Heart right ventricle (tissue), 16 donors: ENCODE data around the gene PCDHGB1. TPM values are rescaled to one million over a fixed set of nuclear protein-coding genes. Genes with fewer than 3 reads are reported as not detected.
A peak's percentile ranks its signal among the peaks of the same experiment; 100 is the strongest.
"Not testable (repeated sequence)": the region's sequence is repeated elsewhere in the genome, so short reads cannot be mapped to it uniquely, and the experiment has no call there.

Experiments used
- ATAC-seq, 8 donors: fragments of 200-7000 bp; cut with Tn5 transposase; one replicate each; pipeline ENCODE4 v1.9.1; 2020; ENCODE audit warnings: mild to moderate bottlenecking in 8 of 8, moderate library complexity in 8 of 8, moderate number of reproducible peaks in 1 of 8
- DNase-seq, 2 donors: peaks; one replicate each; pipeline ENCODE4 v3.0.0-alpha.2; 2020
- H3K27ac ChIP-seq, 10 donors: fragments of 200-600 bp; sonication (generic) in 2 of 10; one replicate each; pipeline versions ENCODE4 v1.5.0 to v1.8.0; 2020 to 2022; ENCODE audit warnings: mild to moderate bottlenecking in 3 of 10
- H3K27me3 ChIP-seq, 7 donors: fragments of 200-600 bp; one replicate each; pipeline ENCODE4 v1.8.0; 2021 to 2022; ENCODE audit warnings: mild to moderate bottlenecking in 2 of 7
- H3K36me3 ChIP-seq, 9 donors: fragments of 200-600 bp; sonication (generic) in 1 of 9; one replicate each; pipeline versions ENCODE4 v1.5.0 to v1.8.0; 2020 to 2022; ENCODE audit warnings: mild to moderate bottlenecking in 2 of 9
- H3K4me1 ChIP-seq, 9 donors: fragments of 200-600 bp; sonication (generic) in 1 of 9; one replicate each; pipeline versions ENCODE4 v1.5.0 to v1.8.0; 2020 to 2022; ENCODE audit warnings: mild to moderate bottlenecking in 4 of 9
- H3K4me3 ChIP-seq, 10 donors: fragments of 200-600 bp; sonication (generic) in 2 of 10; one replicate each; pipeline versions ENCODE4 v1.5.0 to v1.8.0; 2020 to 2022; ENCODE audit warnings: mild to moderate bottlenecking in 7 of 10, moderate library complexity in 2 of 10
- H3K9me3 ChIP-seq, 11 donors: fragments of 200-600 bp in 10 of 11; sonication (generic) in 2 of 11; one replicate each; pipeline versions ENCODE4 v1.5.0 to v1.8.0; 2013 to 2022; ENCODE audit warnings: mild to moderate bottlenecking in 2 of 11, control low read depth in 1 of 11, moderate library complexity in 1 of 11
- WGBS, 2 donors: extraction: QIAGEN DNeasy Blood & Tissue Kit; methylation state at CpG; one replicate each; pipeline ENCODE4 v1.1.7; 2013; ENCODE audit warnings: inconsistent platforms in 1 of 2; 5-methylcytosine and 5-hydroxymethylcytosine counted together
- intact Hi-C, 10 donors: fragments of 100-400 bp; cut with DNase I; formaldehyde crosslinking; loops; one replicate each; pipeline versions ENCODE4 v1.11.1 to v1.14.2; 2022
- polyA plus RNA-seq, 2 donors: library from polyadenylated mRNA; stranded (reverse); fragments of 200-250 nt; gene quantifications; one replicate each; pipeline ENCODE4 v1.2.3, GENCODE V29; 2013
- total RNA-seq, 10 donors: library from RNA; stranded (reverse); fragmentation: NEBNext Ultra II Directional in 3 of 10; extraction: Animal tissue kit (Norgen Biotek cat#: 25700) in 3 of 10; gene quantifications; one replicate each; pipeline versions ENCODE4 v1.2.1 to v1.2.4, GENCODE V29; 2021 to 2023
- TF ChIP-seq, protein P1 (sequence below), 9 donors: fragments of 200-600 bp; sonication (generic) in 2 of 9; IDR thresholded peaks; one replicate each; pipeline versions ENCODE4 v1.5.0 to v1.8.0; 2021 to 2022; ENCODE audit warnings: antibody characterized with exemption in 9 of 9, mild to moderate bottlenecking in 5 of 9, moderate library complexity in 1 of 9
- donor health status: Arrhythmogenic right ventricular cardiomyopathy.
- donor health status: ischemic (EF 13 %, LVEDD 7.1; RV severe dilation, severe dysfunction).
- donor health status: healthy with polysubstance abuse.
- donor health status: DM: no; HTN: yes; CAD: no.
- donor health status: DM: no; HTN: no; CAD: no.
- donor health status: ischemic (EF 25% LVEDD 6.9; RV normal size, moderate dysfunction).
- donor health status: ischemic (EF 25% LVEDD 5.7; RV mildly dilated, moderate dysfunction).
- donor health status: healthy.
- donor health status: DM: yes; HTN: yes; CAD: no.
- donor health status: Ischemic cardiomyopathy.
- donor health status: ischemic (EF 35%, LVEDD 5.7; RV mildly dilated, moderate dysfunction).
- donor health status: nonischemic (EF 11% LVEDD 7.7; RV severe dilation, severe dysfunction).
- donor health status: DM: yes; HTN: yes; CAD: no.
- donor health status: PGD.
- donor health status: ischemic (EF 29% LVEDD 5.4; RV normal size, mild dysfunction).
- donor health status: nonischemic (EF 23%, LVEDD 6.1; RV moderate dilation, normal function).

Gene PCDHGB1
- total and polyA plus RNA-seq, 12 donors: 0.19 to 13.2 (median 8.6) TPM

DNA sequence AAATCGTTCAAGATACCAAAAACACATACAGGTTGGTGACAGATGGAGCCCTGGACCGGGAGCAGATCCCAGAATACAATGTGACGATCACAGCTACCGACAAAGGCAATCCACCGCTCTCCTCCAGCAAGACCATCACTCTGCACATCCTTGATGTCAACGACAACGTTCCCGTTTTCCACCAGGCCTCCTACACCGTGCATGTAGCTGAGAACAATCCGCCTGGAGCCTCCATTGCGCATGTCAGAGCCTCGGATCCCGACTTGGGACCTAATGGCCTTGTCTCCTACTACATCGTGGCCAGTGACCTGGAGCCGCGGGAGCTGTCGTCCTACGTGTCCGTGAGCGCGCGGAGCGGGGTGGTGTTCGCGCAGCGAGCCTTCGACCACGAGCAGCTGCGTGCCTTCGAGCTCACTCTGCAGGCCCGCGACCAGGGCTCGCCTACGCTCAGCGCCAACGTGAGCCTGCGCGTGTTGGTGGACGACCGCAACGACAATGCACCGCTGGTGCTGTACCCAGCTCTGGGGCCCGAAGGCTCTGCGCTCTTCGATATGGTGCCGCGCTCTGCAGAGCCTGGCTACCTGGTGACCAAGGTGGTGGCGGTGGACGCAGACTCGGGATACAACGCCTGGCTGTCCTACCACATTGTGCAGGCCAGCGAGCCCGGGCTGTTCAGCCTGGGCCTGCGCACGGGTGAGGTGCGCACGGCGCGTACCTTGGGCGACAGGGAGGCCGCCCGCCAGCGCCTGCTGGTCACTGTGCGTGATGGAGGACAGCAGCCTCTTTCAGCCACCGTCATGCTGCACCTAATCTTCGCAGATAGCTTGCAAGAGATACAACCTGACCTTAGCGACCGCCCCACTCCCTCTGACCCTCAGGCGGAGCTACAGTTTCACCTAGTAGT lies 21.9 kb downstream of the PCDHGB1 start:
- 32 to 35% methylated on average over 69 of the region's 69 CpGs for WGBS, 2 donors
- H3K36me3 ChIP-seq: peaks cover 0 to 28% (median 0%) of the 10 kb centered on the region in 9 donors
- H3K4me3 ChIP-seq: no peak overlapping the region
- peaks cover 0 to 65% (median 0%) of the 10 kb centered on the region in 7 donors for H3K27me3 ChIP-seq
- H3K27ac ChIP-seq: no peak overlapping the region
- peak in 4 of 8 donors; percentile 11 to 67 (median 42) for ATAC-seq
- peaks cover 0 to 39% (median 0%) of the 10 kb centered on the region in 9 donors for H3K4me1 ChIP-seq
- peaks cover 0 to 99% (median 63%) of the 10 kb centered on the region in 11 donors for H3K9me3 ChIP-seq
- TF ChIP-seq, protein P1, sequence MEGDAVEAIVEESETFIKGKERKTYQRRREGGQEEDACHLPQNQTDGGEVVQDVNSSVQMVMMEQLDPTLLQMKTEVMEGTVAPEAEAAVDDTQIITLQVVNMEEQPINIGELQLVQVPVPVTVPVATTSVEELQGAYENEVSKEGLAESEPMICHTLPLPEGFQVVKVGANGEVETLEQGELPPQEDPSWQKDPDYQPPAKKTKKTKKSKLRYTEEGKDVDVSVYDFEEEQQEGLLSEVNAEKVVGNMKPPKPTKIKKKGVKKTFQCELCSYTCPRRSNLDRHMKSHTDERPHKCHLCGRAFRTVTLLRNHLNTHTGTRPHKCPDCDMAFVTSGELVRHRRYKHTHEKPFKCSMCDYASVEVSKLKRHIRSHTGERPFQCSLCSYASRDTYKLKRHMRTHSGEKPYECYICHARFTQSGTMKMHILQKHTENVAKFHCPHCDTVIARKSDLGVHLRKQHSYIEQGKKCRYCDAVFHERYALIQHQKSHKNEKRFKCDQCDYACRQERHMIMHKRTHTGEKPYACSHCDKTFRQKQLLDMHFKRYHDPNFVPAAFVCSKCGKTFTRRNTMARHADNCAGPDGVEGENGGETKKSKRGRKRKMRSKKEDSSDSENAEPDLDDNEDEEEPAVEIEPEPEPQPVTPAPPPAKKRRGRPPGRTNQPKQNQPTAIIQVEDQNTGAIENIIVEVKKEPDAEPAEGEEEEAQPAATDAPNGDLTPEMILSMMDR (IDR thresholded peaks at IDR 0.05): no peak
- no peak for DNase-seq
- intact Hi-C loops: no loop called here

DNA sequence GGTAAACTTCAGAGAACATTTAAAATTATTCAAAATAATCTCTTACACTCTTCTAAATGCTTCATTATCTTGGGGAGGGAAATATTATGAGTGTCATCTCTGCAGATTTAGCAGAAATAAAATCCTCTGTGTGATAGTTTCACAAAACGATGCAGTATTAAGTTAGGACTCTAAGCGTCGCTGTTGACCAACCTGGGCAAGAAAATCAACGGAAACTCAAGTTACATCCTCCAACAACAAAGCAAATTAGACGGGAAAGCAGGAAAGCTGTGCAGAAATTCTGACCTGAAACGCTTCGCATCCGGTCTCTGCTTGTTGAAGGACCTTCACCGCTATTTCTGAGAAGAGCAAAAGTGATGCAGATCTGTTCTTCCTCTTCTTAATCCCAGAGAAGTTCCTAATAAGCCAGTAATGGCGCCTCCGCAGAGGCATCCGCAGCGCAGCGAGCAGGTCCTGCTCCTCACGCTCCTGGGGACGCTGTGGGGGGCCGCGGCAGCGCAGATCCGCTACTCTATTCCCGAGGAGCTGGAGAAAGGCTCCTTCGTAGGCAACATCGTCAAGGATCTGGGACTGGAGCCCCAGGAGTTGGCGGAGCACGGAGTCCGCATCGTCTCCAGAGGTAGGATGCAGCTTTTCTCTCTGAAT lies 23.9 kb downstream of the PCDHGB1 start, which contains the start of gene PCDHGA6:
Gene PCDHGA6 (plus strand): TSS at position 219 of the 645 bp plus-strand sequence. CDS start 193 bp downstream, at position 412.
- ATAC-seq: no peak
- no peak for DNase-seq
- TF ChIP-seq, protein P1 (IDR thresholded peaks at IDR 0.05): peak in 8 of 9 donors; percentile 20 to 53 (median 43)
- peaks cover 0 to 99% (median 64%) of the 10 kb centered on the region in 11 donors for H3K9me3 ChIP-seq
- intact Hi-C loops: no loop called here
- H3K27me3 ChIP-seq: peaks cover 0 to 58% (median 0%) of the 10 kb centered on the region in 7 donors
- 25 to 27% methylated on average over 27 of the region's 27 CpGs for WGBS, 2 donors
- H3K4me3 ChIP-seq: peak within 1 kb of the TSS in 8 of 10 donors; percentile 13 to 36 (median 23)
- H3K4me1 ChIP-seq: peaks cover 0 to 39% (median 0%) of the 10 kb centered on the region in 9 donors
- H3K27ac ChIP-seq: peak within 1 kb of the TSS in 1 of 10 donors; percentile 8
- peaks cover 0 to 43% (median 0%) of the 10 kb centered on the region in 9 donors for H3K36me3 ChIP-seq

DNA sequence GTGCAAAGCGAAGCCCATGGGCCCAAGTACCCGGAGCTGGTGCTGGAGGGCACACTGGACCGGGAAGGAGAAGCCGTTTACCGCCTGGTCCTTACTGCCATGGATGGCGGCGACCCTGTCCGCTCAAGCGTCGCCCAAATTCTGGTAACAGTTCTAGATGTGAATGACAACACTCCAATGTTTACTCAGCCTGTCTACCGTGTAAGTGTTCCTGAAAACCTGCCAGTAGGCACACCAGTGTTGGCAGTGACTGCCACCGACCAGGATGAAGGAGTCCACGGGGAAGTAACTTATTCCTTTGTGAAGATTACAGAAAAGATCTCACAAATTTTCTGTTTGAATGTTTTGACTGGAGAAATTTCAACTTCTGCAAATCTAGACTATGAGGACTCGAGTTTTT lies 24.7 kb downstream of the PCDHGB1 start:
- intact Hi-C loops: no loop called here
- TF ChIP-seq, protein P1 (IDR thresholded peaks at IDR 0.05): no peak
- Histone ChIP-seq H3K4me1 (peaks cover 0 to 37% (median 0%) of the 10 kb centered on the region in 9 donors), H3K27me3 (peaks cover 0 to 50% (median 0%) of the 10 kb centered on the region in 7 donors), H3K36me3 (peaks cover 0 to 43% (median 0%) of the 10 kb centered on the region in 9 donors), H3K27ac (no peak overlapping the region), H3K4me3 (peak overlapping the region in 1 of 10 donors; percentile 25), H3K9me3 (peaks cover 0 to 99% (median 58%) of the 10 kb centered on the region in 11 donors)
- 50 to 52% methylated on average over 14 of the region's 14 CpGs for WGBS, 2 donors
- peak in 6 of 8 donors; percentile 18 to 70 (median 36) for ATAC-seq
- no peak for DNase-seq

DNA sequence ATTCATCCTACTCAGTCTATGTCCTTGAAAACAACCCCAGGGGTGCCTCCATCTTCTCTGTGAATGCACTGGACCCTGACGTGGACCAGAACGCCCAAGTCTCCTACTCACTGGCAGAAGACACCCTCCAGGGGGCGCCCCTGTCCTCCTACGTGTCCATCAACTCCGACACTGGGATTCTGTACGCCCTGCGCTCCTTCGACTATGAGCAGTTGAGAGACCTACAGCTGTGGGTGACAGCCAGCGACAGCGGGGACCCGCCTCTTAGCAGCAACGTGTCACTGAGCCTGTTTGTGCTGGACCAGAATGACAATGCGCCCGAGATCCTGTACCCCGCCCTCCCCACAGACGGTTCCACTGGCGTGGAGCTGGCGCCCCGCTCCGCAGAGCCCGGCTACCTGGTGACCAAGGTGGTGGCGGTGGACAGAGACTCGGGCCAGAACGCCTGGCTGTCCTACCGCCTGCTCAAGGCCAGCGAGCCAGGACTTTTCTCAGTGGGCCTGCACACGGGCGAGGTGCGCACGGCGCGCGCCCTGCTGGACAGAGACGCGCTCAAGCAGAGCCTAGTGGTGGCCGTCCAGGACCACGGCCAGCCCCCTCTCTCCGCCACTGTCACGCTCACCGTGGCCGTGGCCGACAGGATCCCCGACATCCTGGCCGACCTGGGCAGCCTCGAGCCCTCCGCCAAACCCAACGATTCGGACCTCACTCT lies 25.7 kb downstream of the PCDHGB1 start:
- ATAC-seq, H3K27ac ChIP-seq, H3K4me3 ChIP-seq, DNase-seq, intact Hi-C loops: not testable (repeated sequence)
- Histone ChIP-seq H3K27me3 (peaks cover 0 to 40% (median 0%) of the 10 kb centered on the region in 7 donors), H3K36me3 (peaks cover 0 to 35% (median 0%) of the 10 kb centered on the region in 9 donors), H3K4me1 (peaks cover 0 to 28% (median 0%) of the 10 kb centered on the region in 9 donors), H3K9me3 (peaks cover 0 to 99% (median 60%) of the 10 kb centered on the region in 11 donors)
- 59 to 61% methylated on average over 37 to 41 of the region's 48 CpGs for WGBS, 2 donors
